H9 (cell line): ENCODE data around the gene CTCF. TPM values are rescaled to one million over a fixed set of nuclear protein-coding genes. Genes with fewer than 3 reads are reported as not detected.

Experiments
- DNase-seq: peaks from one replicate; pipeline ENCODE4 v3.0.0-alpha.2; 2017
- H2AFZ ChIP-seq: one replicate; pipeline ENCODE4 v1.6.1; 2013; ENCODE audit warnings: mild to moderate bottlenecking, low read length, control low read depth, moderate library complexity
- H2AK5ac ChIP-seq: 2 replicates; pipeline ENCODE4 v1.6.1; 2013; ENCODE audit warnings: low read length, control low read depth, mixed read lengths; ENCODE audit not compliant: insufficient read length
- H2BK120ac ChIP-seq: one replicate; pipeline ENCODE4 v1.6.1; 2013; ENCODE audit warnings: low read depth, mild to moderate bottlenecking, low read length, control low read depth, inconsistent platforms; ENCODE audit not compliant: poor library complexity, severe bottlenecking
- H2BK12ac ChIP-seq: 2 replicates; pipeline ENCODE4 v1.6.1; 2013; ENCODE audit warnings: low read length, control low read depth, mixed read lengths, low read depth; ENCODE audit not compliant: insufficient read length
- H2BK15ac ChIP-seq: 2 replicates; pipeline ENCODE4 v1.6.1; 2013; ENCODE audit warnings: low read depth, low read length, control low read depth
- H2BK20ac ChIP-seq: one replicate; pipeline ENCODE4 v1.6.1; 2013; ENCODE audit warnings: low read depth, mild to moderate bottlenecking, low read length, control low read depth, inconsistent platforms; ENCODE audit not compliant: poor library complexity, severe bottlenecking
- H2BK5ac ChIP-seq: 2 replicates; pipeline ENCODE4 v1.6.1; 2013; ENCODE audit warnings: low read length, control low read depth, mixed read lengths; ENCODE audit not compliant: insufficient read length
- H3K14ac ChIP-seq: 2 replicates; pipeline ENCODE4 v1.6.1; 2013; ENCODE audit warnings: low read length, control low read depth; ENCODE audit not compliant: insufficient read depth
- H3K18ac ChIP-seq: 2 replicates; pipeline ENCODE4 v1.6.1; 2013; ENCODE audit warnings: low read depth, mild to moderate bottlenecking, mixed read lengths, low read length, control low read depth; ENCODE audit not compliant: insufficient read length
- H3K23ac ChIP-seq: 2 replicates; pipeline ENCODE4 v1.6.1; 2013; ENCODE audit warnings: low read length, control low read depth, mixed read lengths, low read depth; ENCODE audit not compliant: insufficient read length
- H3K23me2 ChIP-seq: 2 replicates; pipeline ENCODE4 v1.6.1; 2013; ENCODE audit warnings: low read depth, mild to moderate bottlenecking, mixed read lengths, low read length, control low read depth; ENCODE audit not compliant: insufficient read length, poor library complexity, severe bottlenecking
- H3K27ac ChIP-seq: 2 replicates; pipeline ENCODE4 v1.5.1; 2013; ENCODE audit warnings: low read length, control low read depth, mixed read lengths, low read depth; ENCODE audit not compliant: insufficient read length
- H3K27me3 ChIP-seq: 2 replicates; pipeline ENCODE4 v1.6.1; 2013; ENCODE audit warnings: low read length, control low read depth, inconsistent platforms; ENCODE audit not compliant: insufficient read depth
- H3K4ac ChIP-seq: 2 replicates; pipeline ENCODE4 v1.6.1; 2013; ENCODE audit warnings: low read depth, mild to moderate bottlenecking, control low read depth, inconsistent platforms, low read length, moderate library complexity
- H3K4me1 ChIP-seq: 2 replicates; pipeline ENCODE4 v1.6.1; 2013; ENCODE audit warnings: low read length, control low read depth, inconsistent platforms; ENCODE audit not compliant: insufficient read depth
- H3K4me2 ChIP-seq: 2 replicates; pipeline ENCODE4 v1.6.1; 2013; ENCODE audit warnings: low read length, control low read depth, mixed read lengths; ENCODE audit not compliant: insufficient read length, insufficient read depth
- H3K56ac ChIP-seq: 2 replicates; pipeline ENCODE4 v1.6.1; 2013; ENCODE audit warnings: low read depth, mild to moderate bottlenecking, mixed read lengths, low read length, control low read depth; ENCODE audit not compliant: insufficient read length
- H3K79me1 ChIP-seq: 2 replicates; pipeline ENCODE4 v1.6.1; 2013; ENCODE audit warnings: low read depth, mild to moderate bottlenecking, moderate library complexity, low read length, control low read depth, inconsistent platforms; ENCODE audit not compliant: insufficient read depth, poor library complexity, severe bottlenecking
- H3K79me2 ChIP-seq: 2 replicates; pipeline ENCODE4 v1.6.1; 2013; ENCODE audit warnings: low read length, control low read depth, inconsistent platforms; ENCODE audit not compliant: insufficient read depth
- H3K9ac ChIP-seq: 2 replicates; pipeline ENCODE4 v1.6.1; 2013; ENCODE audit warnings: low read length, control low read depth, mixed read lengths; ENCODE audit not compliant: insufficient read length; ENCODE audit errors: extremely low read depth
- H3K9me3 ChIP-seq: one replicate; pipeline ENCODE4 v1.6.1; 2013; ENCODE audit warnings: low read depth, low read length, inconsistent platforms; ENCODE audit not compliant: control insufficient read depth
- H3T11ph ChIP-seq: one replicate; pipeline ENCODE4 v1.6.1; 2013; ENCODE audit warnings: mild to moderate bottlenecking, low read length, control low read depth, inconsistent platforms
- H4K20me1 ChIP-seq: one replicate; pipeline ENCODE4 v1.6.1; 2013; ENCODE audit not compliant: control insufficient read depth, insufficient read length, insufficient read depth
- H4K5ac ChIP-seq: 2 replicates; pipeline ENCODE4 v1.6.1; 2013; ENCODE audit warnings: low read depth, mild to moderate bottlenecking, mixed read lengths, low read length, control low read depth; ENCODE audit not compliant: insufficient read length
- H4K8ac ChIP-seq: replicated peaks from 2 replicates; pipeline ENCODE4 v1.6.1; 2013; ENCODE audit warnings: low read length, control low read depth, mixed read lengths, low read depth; ENCODE audit not compliant: insufficient read length
- H4K91ac ChIP-seq: 2 replicates; pipeline ENCODE4 v1.6.1; 2013; ENCODE audit warnings: low read depth, mild to moderate bottlenecking, moderate library complexity, mixed read lengths, low read length, control low read depth; ENCODE audit not compliant: insufficient read length
- H3K27ac Mint-ChIP-seq, 3 experiments: 2 replicates in 2 of 3; 3 replicates in 1 of 3; pipeline ENCODE4 v1.8.0; 2020 to 2021; ENCODE audit warnings: mixed read lengths in 3 of 3, mild to moderate bottlenecking in 1 of 3, moderate library complexity in 1 of 3
- H3K27me3 Mint-ChIP-seq: 2 replicates; pipeline ENCODE4 v1.8.0; 2021; ENCODE audit warnings: low read depth, mild to moderate bottlenecking, moderate library complexity, mixed read lengths
- H3K36me3 Mint-ChIP-seq, 3 experiments: 2 replicates in 2 of 3; 3 replicates in 1 of 3; pipeline ENCODE4 v1.8.0; 2020 to 2021; ENCODE audit warnings: low read depth in 3 of 3, mixed read lengths in 3 of 3; ENCODE audit not compliant: insufficient read depth in 1 of 3
- H3K4me1 Mint-ChIP-seq, 2 experiments: 2 replicates each; pipeline ENCODE4 v1.8.0; 2020; ENCODE audit warnings: mixed read lengths in 2 of 2
- H3K4me3 Mint-ChIP-seq, 2 experiments: 2 replicates in 1 of 2; 3 replicates in 1 of 2; pipeline ENCODE4 v1.8.0; 2020 to 2021; ENCODE audit warnings: mild to moderate bottlenecking in 2 of 2, mixed read lengths in 2 of 2, moderate library complexity in 1 of 2
- H3K9me3 Mint-ChIP-seq, 2 experiments: 2 replicates in 1 of 2; 3 replicates in 1 of 2; pipeline ENCODE4 v1.8.0; 2020; ENCODE audit warnings: mild to moderate bottlenecking in 2 of 2, mixed read lengths in 2 of 2, moderate library complexity in 1 of 2
- WGBS: extraction: QIAGEN DNeasy Blood & Tissue Kit; methylation state at CpG from one replicate; pipeline ENCODE4 v1.1.7; 2013; ENCODE audit warnings: missing lambda C conversion rate, low lambda C conversion rate, mixed read lengths; ENCODE audit not compliant: insufficient read length; ENCODE audit errors: extremely low coverage; 5-methylcytosine and 5-hydroxymethylcytosine counted together
- total RNA-seq: library from RNA; stranded (reverse); gene quantifications from 2 replicates; pipeline ENCODE4 v1.2.1, GENCODE V29; 2021
- TF ChIP-seq, protein P1 (sequence below): fragments of 200-600 bp; sonication (generic); conservative IDR thresholded peaks from 3 replicates; pipeline ENCODE4 v1.8.0; 2021; ENCODE audit warnings: antibody characterized with exemption, mild to moderate bottlenecking

The CTCF gene
- total RNA-seq, 1 experiment from 2014 or later: 87.3 TPM

DNA sequence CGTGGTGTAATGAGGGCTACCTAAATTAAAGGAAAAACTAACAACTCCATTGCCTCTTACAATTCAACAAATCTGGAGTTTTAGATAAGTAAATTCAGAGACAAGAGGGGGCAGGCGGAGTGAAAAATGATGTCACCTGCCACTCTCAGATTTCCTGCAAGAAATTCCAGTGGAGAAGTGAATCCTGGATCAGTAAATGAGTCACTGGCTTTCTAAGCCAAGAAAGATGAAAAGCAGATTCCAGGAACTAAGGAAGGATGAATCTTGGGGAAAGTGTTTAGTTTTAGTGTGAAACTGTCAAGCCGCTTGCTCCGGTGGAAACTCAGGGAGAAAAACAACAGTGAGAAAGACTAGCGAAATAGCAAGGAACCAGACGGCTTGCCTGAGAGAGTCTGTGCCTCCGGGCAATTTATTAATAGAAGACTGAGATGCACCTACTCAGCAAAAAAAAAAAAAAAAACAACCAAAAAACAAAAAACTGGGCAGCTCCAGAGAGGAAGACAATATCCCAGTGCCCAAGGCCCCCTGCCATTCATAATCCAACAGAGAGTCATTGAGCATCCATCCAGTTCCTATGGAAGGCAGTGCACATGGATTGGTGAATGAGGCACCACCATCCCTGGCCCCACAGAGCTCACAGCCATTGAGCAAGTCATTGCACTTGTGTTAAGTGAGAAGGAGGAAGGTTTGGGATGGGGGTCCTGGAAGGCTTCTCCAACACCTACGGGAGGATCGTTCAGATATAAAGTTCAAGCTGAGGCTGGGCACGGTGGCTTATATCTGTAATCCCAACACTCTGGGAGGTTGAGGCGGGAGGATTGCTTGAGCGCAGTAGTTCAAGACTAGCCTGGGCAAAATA lies 45.8 kb upstream of the CTCF start:
- H2AFZ ChIP-seq: no peak overlapping the region
- peak overlapping the region; percentile 25 for H3K9ac ChIP-seq
- H2BK120ac ChIP-seq: no peak overlapping the region
- no peak for DNase-seq
- H2AK5ac ChIP-seq: no peak overlapping the region
- TF ChIP-seq, protein P1, sequence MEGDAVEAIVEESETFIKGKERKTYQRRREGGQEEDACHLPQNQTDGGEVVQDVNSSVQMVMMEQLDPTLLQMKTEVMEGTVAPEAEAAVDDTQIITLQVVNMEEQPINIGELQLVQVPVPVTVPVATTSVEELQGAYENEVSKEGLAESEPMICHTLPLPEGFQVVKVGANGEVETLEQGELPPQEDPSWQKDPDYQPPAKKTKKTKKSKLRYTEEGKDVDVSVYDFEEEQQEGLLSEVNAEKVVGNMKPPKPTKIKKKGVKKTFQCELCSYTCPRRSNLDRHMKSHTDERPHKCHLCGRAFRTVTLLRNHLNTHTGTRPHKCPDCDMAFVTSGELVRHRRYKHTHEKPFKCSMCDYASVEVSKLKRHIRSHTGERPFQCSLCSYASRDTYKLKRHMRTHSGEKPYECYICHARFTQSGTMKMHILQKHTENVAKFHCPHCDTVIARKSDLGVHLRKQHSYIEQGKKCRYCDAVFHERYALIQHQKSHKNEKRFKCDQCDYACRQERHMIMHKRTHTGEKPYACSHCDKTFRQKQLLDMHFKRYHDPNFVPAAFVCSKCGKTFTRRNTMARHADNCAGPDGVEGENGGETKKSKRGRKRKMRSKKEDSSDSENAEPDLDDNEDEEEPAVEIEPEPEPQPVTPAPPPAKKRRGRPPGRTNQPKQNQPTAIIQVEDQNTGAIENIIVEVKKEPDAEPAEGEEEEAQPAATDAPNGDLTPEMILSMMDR: no peak
- no peak overlapping the region for H2BK20ac ChIP-seq
- H3K4me2 ChIP-seq: no peak overlapping the region
- H3K79me1 ChIP-seq: no peaks in the 10 kb centered on the region
- H3K4me1 ChIP-seq: no peaks in the 10 kb centered on the region
- no peak overlapping the region for H3T11ph ChIP-seq
- no peak overlapping the region for H4K5ac ChIP-seq
- H3K56ac ChIP-seq: no peak overlapping the region
- H3K27ac Mint-ChIP-seq: no peak overlapping the region
- H3K79me2 ChIP-seq: no peaks in the 10 kb centered on the region
- no peaks in the 10 kb centered on the region for H3K23me2 ChIP-seq
- H2BK5ac ChIP-seq: no peak overlapping the region
- H3K9me3 Mint-ChIP-seq: peaks cover 3 to 4% of the 10 kb centered on the region in 2 experiments; a peak in 4 of 5 replicates
- no peak overlapping the region for H2BK12ac ChIP-seq
- H3K27me3 ChIP-seq: no peaks in the 10 kb centered on the region; the same call in 1 of the 2 replicates
- no peak overlapping the region for H3K23ac ChIP-seq
- WGBS: no CpG with 5 or more reads among the region's 12 CpGs
- no peaks in the 10 kb centered on the region for H3K9me3 ChIP-seq
- H3K4me1 Mint-ChIP-seq: peaks cover 2 to 5% of the 10 kb centered on the region in 2 experiments; a peak in 2 of 4 replicates
- no peak overlapping the region for H3K18ac ChIP-seq
- H4K20me1 ChIP-seq: no peaks in the 10 kb centered on the region
- no peak overlapping the region for H3K4me3 Mint-ChIP-seq
- no peak overlapping the region for H3K4ac ChIP-seq
- H3K27ac ChIP-seq: no peak overlapping the region
- no peaks in the 10 kb centered on the region for H3K36me3 Mint-ChIP-seq
- peaks cover 58% of the 10 kb centered on the region for H3K27me3 Mint-ChIP-seq
- no peak overlapping the region for H3K14ac ChIP-seq
- no peak overlapping the region for H2BK15ac ChIP-seq
- H4K8ac ChIP-seq: no peak overlapping the region
- no peak overlapping the region for H4K91ac ChIP-seq
